ENCODE data around the gene OR51F2.

GRCh38 chr11:4848908-4849532, 27.9 kb downstream of the OR51F2 start, which contains the start of gene OR51S1:
- TF ChIP-seq CTCF (IDR thresholded peaks at IDR 0.05) (no peak), EZH2 (IDR thresholded peaks at IDR 0.05; ENCODE audit: borderline replicate concordance, insufficient read depth, low read depth, low read length, poor library complexity, severe bottlenecking) (no peak)

Measured in B cell (primary cell).